IMR-90 (cell line): ENCODE data around the gene NAA10. TPM values are rescaled to one million over a fixed set of nuclear protein-coding genes. Genes with fewer than 3 reads are reported as not detected.

Experiments
- ATAC-seq: fragments of 200-7000 bp; cut with Tn5 transposase; 2 replicates; pipeline ENCODE4 v1.9.1; 2020; ENCODE audit warnings: low read depth, mild to moderate bottlenecking, moderate library complexity
- BruUV-seq: library from RNA; stranded (reverse); fragments of 400-500 nt; replicated peaks from 2 replicates; lab custom pipeline; 2021; lab: Mats Ljungman, UMichigan
- CTCF ChIA-PET: fragments of 300-600 bp; formaldehyde crosslinking; extraction: SDS; loops from one replicate; lab custom pipeline; 2021; ENCODE audit warnings: antibody characterized with exemption; lab: Yijun Ruan, JAX
- POLR2A ChIA-PET: fragments of 300-600 bp; sonication (Branson Sonifier 250); formaldehyde crosslinking; loops from one replicate; lab custom pipeline; 2022; ENCODE audit warnings: antibody characterized with exemption; ENCODE audit not compliant: unreplicated experiment; lab: Charles Lee
- DNase-seq: peaks from one replicate; pipeline ENCODE4 v3.0.0; 2013
- H2AFZ ChIP-seq: replicated peaks from 2 replicates; pipeline ENCODE3; 2013; ENCODE audit warnings: low read length, mild to moderate bottlenecking; ENCODE audit not compliant: poor library complexity
- H2AK5ac ChIP-seq: 2 replicates; pipeline ENCODE4 v1.6.1; 2013; ENCODE audit warnings: low read depth, low read length, inconsistent platforms
- H2AK9ac ChIP-seq: replicated peaks from 2 replicates; pipeline ENCODE3; 2013; ENCODE audit warnings: mild to moderate bottlenecking, low read depth, low read length, moderate library complexity; ENCODE audit not compliant: poor library complexity
- H2BK120ac ChIP-seq: 2 replicates; pipeline ENCODE4 v1.6.1; 2013; ENCODE audit warnings: low read depth, low read length, inconsistent platforms
- H2BK15ac ChIP-seq: 3 replicates; pipeline ENCODE4 v1.6.1; 2013; ENCODE audit warnings: low read depth, low read length, inconsistent platforms
- H2BK20ac ChIP-seq: 2 replicates; pipeline ENCODE4 v1.6.1; 2013; ENCODE audit warnings: low read depth, mild to moderate bottlenecking, inconsistent platforms, low read length, moderate library complexity
- H2BK5ac ChIP-seq: 2 replicates; pipeline ENCODE4 v1.6.1; 2013; ENCODE audit warnings: mild to moderate bottlenecking, low read depth, low read length, inconsistent platforms; ENCODE audit not compliant: poor library complexity, severe bottlenecking
- H3K14ac ChIP-seq: replicated peaks from 2 replicates; pipeline ENCODE4 v1.6.1; 2013; ENCODE audit warnings: low read depth, low read length, inconsistent platforms
- H3K18ac ChIP-seq: 2 replicates; pipeline ENCODE4 v1.6.1; 2013; ENCODE audit warnings: low read depth, low read length, control low read depth
- H3K23ac ChIP-seq: 2 replicates; pipeline ENCODE4 v1.6.1; 2013; ENCODE audit warnings: low read depth, low read length, inconsistent platforms
- H3K27ac ChIP-seq: 2 replicates; pipeline ENCODE4 v1.5.1; 2013; ENCODE audit warnings: mild to moderate bottlenecking, control low read depth, low read length; ENCODE audit not compliant: insufficient read depth
- H3K27me3 ChIP-seq: 2 replicates; pipeline ENCODE4 v1.6.1; 2013; ENCODE audit warnings: low read length; ENCODE audit not compliant: control insufficient read depth, insufficient read depth
- H3K36me3 ChIP-seq: 2 replicates; pipeline ENCODE4 v1.6.1; 2013; ENCODE audit warnings: low read length, mixed read lengths; ENCODE audit not compliant: control insufficient read depth, insufficient read depth
- H3K4ac ChIP-seq: 2 replicates; pipeline ENCODE4 v1.6.1; 2013; ENCODE audit warnings: low read depth, low read length, inconsistent platforms
- H3K4me1 ChIP-seq: 2 replicates; pipeline ENCODE4 v1.6.1; 2013; ENCODE audit warnings: low read length, mixed read lengths; ENCODE audit not compliant: control insufficient read depth, insufficient read depth
- H3K4me2 ChIP-seq: 2 replicates; pipeline ENCODE4 v1.6.1; 2013; ENCODE audit warnings: low read depth, mild to moderate bottlenecking, control low read depth, low read length, moderate library complexity
- H3K4me3 ChIP-seq: 2 replicates; pipeline ENCODE4 v1.5.1; 2013; ENCODE audit warnings: low read depth, mild to moderate bottlenecking, control low read depth, low read length, moderate library complexity; ENCODE audit not compliant: insufficient read depth
- H3K56ac ChIP-seq: 2 replicates; pipeline ENCODE4 v1.6.1; 2013; ENCODE audit warnings: low read length, inconsistent platforms; ENCODE audit not compliant: insufficient read depth; ENCODE audit errors: extremely low read depth
- H3K79me1 ChIP-seq, 2 experiments: 2 replicates each; pipeline ENCODE4 v1.6.1; 2013; ENCODE audit warnings: low read length in 2 of 2, inconsistent platforms in 1 of 2, low read depth in 1 of 2
- H3K9ac ChIP-seq: 2 replicates; pipeline ENCODE4 v1.6.1; 2013; ENCODE audit warnings: low read depth, low read length, control low read depth
- H3K9me1 ChIP-seq: 2 replicates; pipeline ENCODE4 v1.6.1; 2013; ENCODE audit warnings: low read length, inconsistent platforms; ENCODE audit not compliant: insufficient read depth
- H3K9me3 ChIP-seq: 2 replicates; pipeline ENCODE4 v1.6.1; 2013; ENCODE audit warnings: low read length; ENCODE audit not compliant: control insufficient read depth, insufficient read depth
- H4K20me1 ChIP-seq: 2 replicates; pipeline ENCODE4 v1.6.1; 2013; ENCODE audit warnings: low read length, inconsistent platforms; ENCODE audit not compliant: insufficient read depth
- H4K5ac ChIP-seq: 2 replicates; pipeline ENCODE4 v1.6.1; 2013; ENCODE audit warnings: mild to moderate bottlenecking, low read depth, low read length, control low read depth
- H4K8ac ChIP-seq, 2 experiments: 2 replicates each; pipeline ENCODE4 v1.6.1; 2013; ENCODE audit warnings: low read depth in 2 of 2, low read length in 2 of 2, control low read depth in 1 of 2, inconsistent platforms in 1 of 2
- H4K91ac ChIP-seq: 2 replicates; pipeline ENCODE4 v1.6.1; 2013; ENCODE audit warnings: low read depth, low read length, inconsistent platforms; ENCODE audit not compliant: insufficient read depth
- BHLHE40 ChIP-seq: fragments of 150-350 bp; IDR thresholded peaks from 2 replicates; pipeline ENCODE4 v1.6.1; 2016; ENCODE audit warnings: mild to moderate bottlenecking, low read depth, low read length
- FOS ChIP-seq: fragments of 150-350 bp; IDR thresholded peaks from 2 replicates; pipeline ENCODE4 v1.6.1; 2016; ENCODE audit warnings: low read depth, low read length
- MXI1 ChIP-seq: IDR thresholded peaks from 2 replicates; pipeline ENCODE4 v1.6.1; 2012; ENCODE audit warnings: low read depth, mild to moderate bottlenecking, low read length, moderate library complexity, borderline replicate concordance
- POLR2A ChIP-seq: IDR thresholded peaks from 2 replicates; pipeline ENCODE4 v1.6.1; 2012; ENCODE audit warnings: mild to moderate bottlenecking, low read depth, low read length
- USF2 ChIP-seq: fragments of 150-350 bp; IDR thresholded peaks from 2 replicates; pipeline ENCODE4 v1.6.1; 2017; ENCODE audit warnings: mild to moderate bottlenecking, antibody characterized with exemption, low read length, low read depth
- WGBS, 2 experiments: methylation state at CpG; one replicate each; pipeline versions ENCODE4 v1.1.5 to v1.1.7; 2013; ENCODE audit warnings: missing lambda C conversion rate in 2 of 2; ENCODE audit not compliant: insufficient read length in 1 of 2; ENCODE audit errors: extremely low coverage in 2 of 2; 5-methylcytosine and 5-hydroxymethylcytosine counted together
- dilution Hi-C: fragments of 300-500 bp; cut with HindIII; formaldehyde crosslinking; loops from one replicate; pipeline ENCODE4 v1.14.3; 2018; ENCODE audit warnings: low sequenced_read_pairs; ENCODE audit not compliant: unreplicated experiment
- in situ Hi-C: fragments of 300-500 bp; cut with MboI; formaldehyde crosslinking; loops from 3 replicates; pipeline ENCODE4 v1.14.3; 2019; ENCODE audit warnings: low sequenced_read_pairs, inconsistent platforms, mixed read lengths
- intact Hi-C: fragments of 100-400 bp; cut with micrococcal nuclease; formaldehyde crosslinking; loops from 2 replicates; pipeline ENCODE4 v1.10.0; 2022
- polyA plus RNA-seq, 3 experiments: library from polyadenylated mRNA; depleted of rRNA; stranded (reverse); fragments of >200 nt; gene quantifications; 2 replicates each; pipeline ENCODE4 v1.2.3, GENCODE V29; 2012; ENCODE audit warnings: low replicate concordance in 1 of 3
- total RNA-seq: library from RNA; depleted of rRNA; stranded (reverse); fragments of >200 nt; gene quantifications from 2 replicates; pipeline ENCODE4 v1.2.3, GENCODE V29; 2012

Gene NAA10
- total and polyA plus RNA-seq, 2 of the 4 experiments (the other 2 are of a cell fraction) = 98.6 to 172 TPM

DNA sequence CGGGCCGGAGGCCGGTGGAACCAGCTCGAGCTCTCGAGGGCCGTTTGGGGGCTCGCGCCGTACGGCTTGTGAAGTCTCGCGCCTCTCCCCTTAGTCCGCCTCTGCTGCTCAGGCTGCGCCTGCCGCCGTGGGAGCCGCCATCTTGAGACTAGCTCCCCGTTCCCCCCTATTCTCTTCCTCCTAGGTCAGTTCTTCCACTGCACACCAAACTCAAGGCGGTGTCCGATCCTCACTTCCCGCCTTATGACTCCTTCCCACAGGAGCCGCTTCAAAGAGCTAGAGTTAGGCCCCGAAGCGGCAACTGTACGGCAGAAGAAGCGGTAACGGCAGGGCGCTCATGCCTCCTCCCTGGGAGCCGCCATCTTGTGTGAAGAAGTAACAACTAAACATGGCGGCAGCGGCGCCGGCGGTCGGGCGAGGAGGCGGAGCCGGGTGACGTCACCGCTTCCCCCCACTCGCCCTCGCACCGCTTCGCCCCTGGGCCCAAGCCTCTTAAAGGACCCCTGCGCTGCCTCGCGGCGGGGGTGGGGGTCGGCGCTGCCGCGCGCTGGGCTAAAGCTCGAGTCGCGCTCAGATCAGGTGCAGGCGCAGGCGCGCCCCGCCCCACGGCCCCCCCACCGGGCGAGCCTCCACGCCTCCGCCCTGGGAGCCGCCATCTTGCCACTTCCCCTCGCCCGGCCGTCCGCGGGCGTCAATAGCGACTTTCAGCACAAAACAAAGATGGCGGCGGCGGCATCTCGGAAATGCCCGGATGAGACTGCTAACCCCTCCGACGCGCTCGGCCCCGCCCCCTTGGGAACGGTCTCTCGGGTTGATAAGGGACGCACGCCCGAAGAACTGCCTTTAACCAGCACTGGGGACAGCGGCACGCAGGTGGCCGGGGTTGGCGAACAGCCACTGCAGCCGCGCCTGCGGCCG is 36.9 kb upstream of the NAA10 start, which contains the start of gene HCFC1:
HCFC1 (minus strand) TSS at position 369 of the 918 bp plus-strand sequence. CDS start 978 bp downstream, outside the sequence.
- H3K56ac ChIP-seq = peak within 1 kb of the TSS; percentile 99
- peak within 1 kb of the TSS; percentile 83; the same call in 2 of the 3 replicates for H2BK15ac ChIP-seq
- H3K27me3 ChIP-seq = no peaks in the 10 kb centered on the region
- peak within 1 kb of the TSS; percentile 99 for H3K23ac ChIP-seq
- TF ChIP-seq POLR2A (peak; percentile 82), FOS (0 out of 2 replicates have a peak, but pooled peaks have one; percentile 4), BHLHE40 (0 out of 2 replicates have a peak, but pooled peaks have one; percentile 4), MXI1 (peak; percentile 57; the same call in 1 of the 2 replicates), USF2 (no peak)
- H2BK120ac ChIP-seq = peak within 1 kb of the TSS; percentile 93
- H2AK9ac ChIP-seq = peak within 1 kb of the TSS; percentile 100
- WGBS, 2 experiments = 32% methylated on average over 31 of the region's 96 CpGs; no CpG with 5 or more reads in 1 of the 2 experiments
- peak within 1 kb of the TSS; percentile 99 for H2AFZ ChIP-seq
- ATAC-seq (peak; percentile 40), DNase-seq (peak; percentile 84)
- H2BK5ac ChIP-seq = peak within 1 kb of the TSS; percentile 99
- in situ Hi-C loops (no loop called here), dilution Hi-C loops (no loop called here), intact Hi-C loops (loop anchor here (2.0 kb wide), 1 partner anchor 75 kb away; no protein-coding TSS in a partner anchor)
- H3K14ac ChIP-seq = peak within 1 kb of the TSS; percentile 100
- H2BK20ac ChIP-seq = no peak within 1 kb of the TSS; the same call in 1 of the 2 replicates
- CTCF ChIA-PET = no interaction called here
- no peaks in the 10 kb centered on the region for H3K9me3 ChIP-seq
- peak within 1 kb of the TSS; percentile 96 for H4K5ac ChIP-seq
- H3K36me3 ChIP-seq = no peaks in the 10 kb centered on the region
- H3K9ac ChIP-seq = peak within 1 kb of the TSS; percentile 99
- no TSS peak for BruUV-seq
- H3K4ac ChIP-seq = peak within 1 kb of the TSS; percentile 99
- peak within 1 kb of the TSS; percentile 100 for H4K91ac ChIP-seq
- peak within 1 kb of the TSS; percentile 100 for H3K27ac ChIP-seq
- H2AK5ac ChIP-seq = peak within 1 kb of the TSS; percentile 100
- H3K4me1 ChIP-seq = peaks cover 19% of the 10 kb centered on the region
- POLR2A ChIA-PET = interaction anchor here (0.5 to 0.8 kb wide), 3 partner anchors 69 to 356 kb away, joined by 3 to 13 read pairs (median 5); no protein-coding TSS in a partner anchor
- peaks cover 41% of the 10 kb centered on the region for H4K20me1 ChIP-seq
- peaks cover 14 to 33% of the 10 kb centered on the region in 2 experiments; a peak in 2 of 4 replicates for H3K79me1 ChIP-seq
- peak within 1 kb of the TSS; percentile 93 for H3K18ac ChIP-seq
- H3K4me3 ChIP-seq = peak within 1 kb of the TSS; percentile 96
- H4K8ac ChIP-seq = peak within 1 kb of the TSS; percentile 95 to 99
- H3K9me1 ChIP-seq = peaks cover 9% of the 10 kb centered on the region; the same call in 1 of the 2 replicates
- peak within 1 kb of the TSS; percentile 93 for H3K4me2 ChIP-seq
